Adrenal gland (tissue), 5 donors: ENCODE data around the gene POLD3.
"Not testable (repeated sequence)": the region's sequence is repeated elsewhere in the genome, so short reads cannot be mapped to it uniquely, and the experiment has no call there.

Experiments used
- CTCF ChIP-seq, 6 experiments: fragments of 450-650 bp in 4 of 6; fragments of 200-600 bp in 2 of 6; sonication (generic) in 1 of 6; IDR thresholded peaks; 1 replicate in 5 of 6; 2 replicates in 1 of 6; pipeline versions ENCODE4 v1.5.1 to v1.8.0; 2016 to 2021; ENCODE audit warnings: antibody characterized with exemption in 6 of 6, mild to moderate bottlenecking in 2 of 6, moderate library complexity in 1 of 6
- POLR2A ChIP-seq, 2 donors: fragments of 450-650 bp; IDR thresholded peaks; one replicate each; pipeline ENCODE4 v1.6.1; 2017; ENCODE audit warnings: antibody characterized with exemption in 2 of 2, mild to moderate bottlenecking in 2 of 2, moderate library complexity in 1 of 2
- donor health status: DM: no; HTN: no; CAD: no.

- TF ChIP-seq CTCF, POLR2A (IDR thresholded peaks at IDR 0.05): not testable (repeated sequence)
Measured at GRCh38 chr11:74590492-74590891, 1.9 kb upstream of the POLD3 start.
